Measurements from ENCODE around the gene ZNF83. TPM values are rescaled to one million over a fixed set of nuclear protein-coding genes. Genes with fewer than 3 reads are reported as not detected.
"Not testable (repeated sequence)": the region's sequence is repeated elsewhere in the genome, so short reads cannot be mapped to it uniquely, and the experiment has no call there.

ZNF83 gene
- total and polyA plus RNA-seq, 7 experiments from 2014 or later: 17.2 to 113 (median 62.5) TPM

DNA sequence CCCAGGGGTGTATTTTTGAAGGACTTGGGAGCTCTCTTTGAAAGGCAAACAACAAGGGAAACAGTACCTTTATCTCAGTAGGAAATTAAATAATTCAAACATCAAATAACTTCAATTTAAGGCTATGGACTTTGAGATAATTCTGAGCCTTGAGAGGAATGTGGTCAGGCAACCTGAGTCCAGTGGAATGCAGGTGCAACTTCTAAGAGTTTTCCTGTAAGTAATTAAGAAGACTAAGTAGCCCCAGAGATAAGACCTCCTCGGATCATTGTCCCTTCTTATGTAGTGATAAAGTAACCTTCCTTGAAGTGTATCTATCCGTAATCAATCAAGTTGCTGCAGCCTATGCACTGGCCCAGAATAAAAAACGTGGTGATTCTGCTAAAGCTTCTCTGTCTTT is 38.9 kb downstream of the ZNF83 start:
- peaks cover 14 to 72% (median 43%) of the 10 kb centered on the region in 5 donors for H3K36me3 Mint-ChIP-seq
- Histone ChIP-seq H3K27ac (ENCODE audit: low read depth, low read length) (no peak overlapping the region), H3K4me1 (ENCODE audit: control insufficient read depth in 2 of 2, insufficient read depth in 2 of 2, low read length in 2 of 2) (peaks cover 10 to 12% of the 10 kb centered on the region in 2 donors), H3K4me3 (ENCODE audit: low read length) (no peak overlapping the region), H3K27me3 (ENCODE audit: control insufficient read depth in 2 of 2, insufficient read depth in 2 of 2, low read length in 2 of 2) (no peaks in the 10 kb centered on the region), H3K9me3 (ENCODE audit: control insufficient read depth in 2 of 3, low read length in 3 of 3) (peaks cover 0 to 17% (median 0%) of the 10 kb centered on the region in 3 experiments), H3K36me3 (ENCODE audit: control insufficient read depth in 2 of 3, insufficient read depth in 3 of 3, low read length in 3 of 3) (peaks cover 0 to 10% (median 0%) of the 10 kb centered on the region in 3 experiments)
- no peak for DNase-seq
- CTCF ChIA-PET: no interaction called here
- H3K27me3 Mint-ChIP-seq: no peaks in the 10 kb centered on the region
- no peak overlapping the region for H3K27ac Mint-ChIP-seq
- peaks cover 11 to 33% (median 26%) of the 10 kb centered on the region in 7 donors for H3K4me1 Mint-ChIP-seq
- POLR2A ChIA-PET: interaction anchor here (0.6 to 0.7 kb wide), 2 partner anchors 147 to 476 kb away, joined by 3 read pairs; no protein-coding TSS in a partner anchor
- H3K9me3 Mint-ChIP-seq: peaks cover 0 to 64% (median 31%) of the 10 kb centered on the region in 11 donors
- no peak for ATAC-seq
- intact Hi-C loops (cut with micrococcal nuclease): no loop called here
- H3K4me3 Mint-ChIP-seq: no peak overlapping the region

DNA sequence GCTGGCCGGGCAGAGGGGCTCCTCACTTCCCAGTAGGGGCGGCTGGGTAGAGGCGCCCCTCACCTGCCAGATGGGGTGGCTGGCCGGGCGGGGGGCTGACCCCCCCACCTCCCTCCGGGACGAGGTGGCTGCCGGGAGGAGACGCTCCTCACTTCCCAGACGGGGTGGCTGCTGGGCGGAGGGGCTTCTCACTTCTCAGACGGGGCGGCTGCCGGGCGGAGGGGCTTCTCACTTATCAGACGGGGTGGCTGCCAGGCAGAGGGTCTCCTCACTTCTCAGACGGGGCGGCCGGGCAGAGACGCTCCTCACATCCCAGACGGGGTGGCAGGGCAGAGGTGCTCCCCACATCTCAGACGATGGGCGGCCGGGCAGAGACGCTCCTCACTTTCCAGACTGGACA is 44.7 kb downstream of the ZNF83 start:
- H3K4me3 Mint-ChIP-seq; H3K4me1 ChIP-seq (ENCODE audit: control insufficient read depth in 2 of 2, insufficient read depth in 2 of 2, low read length in 2 of 2); H3K27me3 Mint-ChIP-seq; H3K4me1 Mint-ChIP-seq; DNase-seq; H3K27ac Mint-ChIP-seq; intact Hi-C loops (cut with micrococcal nuclease); H3K4me3 ChIP-seq (ENCODE audit: low read length); POLR2A ChIA-PET; CTCF ChIA-PET; ATAC-seq; H3K27ac ChIP-seq (ENCODE audit: low read depth, low read length); H3K27me3 ChIP-seq (ENCODE audit: control insufficient read depth in 2 of 2, insufficient read depth in 2 of 2, low read length in 2 of 2): not testable (repeated sequence)
- Mint-ChIP-seq H3K9me3 (peaks cover 0 to 83% (median 44%) of the 10 kb centered on the region in 11 donors), H3K36me3 (peaks cover 24 to 86% (median 57%) of the 10 kb centered on the region in 5 donors)
- H3K36me3 ChIP-seq (ENCODE audit: control insufficient read depth in 2 of 3, insufficient read depth in 3 of 3, low read length in 3 of 3): peaks cover 0 to 34% (median 0%) of the 10 kb centered on the region in 3 experiments
- peaks cover 0 to 36% (median 0%) of the 10 kb centered on the region in 3 experiments for H3K9me3 ChIP-seq (ENCODE audit: control insufficient read depth in 2 of 3, low read length in 3 of 3)

DNA sequence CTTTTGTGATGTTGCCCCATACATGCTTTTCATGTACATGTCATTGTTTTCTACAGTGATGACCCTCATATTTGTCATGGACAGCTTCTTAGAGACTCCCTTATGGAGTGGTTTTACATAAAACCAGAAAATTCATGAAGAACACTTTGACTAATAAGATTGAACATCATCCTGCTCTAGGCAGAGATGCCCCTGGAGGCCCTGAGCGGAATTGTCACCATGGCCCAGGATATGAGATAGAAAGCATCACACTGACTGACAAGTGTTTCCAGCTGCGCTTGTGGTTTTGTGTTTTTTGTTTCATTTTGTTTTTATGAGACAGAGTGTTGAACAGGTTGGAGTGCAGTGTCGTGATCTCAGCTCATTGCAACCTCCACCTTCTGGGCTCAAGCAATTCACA is 45.9 kb downstream of the ZNF83 start:
- H3K27me3 Mint-ChIP-seq: no peaks in the 10 kb centered on the region
- Histone ChIP-seq H3K36me3 (ENCODE audit: control insufficient read depth in 2 of 3, insufficient read depth in 3 of 3, low read length in 3 of 3) (peaks cover 0 to 34% (median 0%) of the 10 kb centered on the region in 3 experiments), H3K4me3 (ENCODE audit: low read length) (no peak overlapping the region), H3K9me3 (ENCODE audit: control insufficient read depth in 2 of 3, low read length in 3 of 3) (peaks cover 0 to 40% (median 0%) of the 10 kb centered on the region in 3 experiments), H3K4me1 (ENCODE audit: control insufficient read depth in 2 of 2, insufficient read depth in 2 of 2, low read length in 2 of 2) (no peaks in the 10 kb centered on the region), H3K27ac (ENCODE audit: low read depth, low read length) (no peak overlapping the region), H3K27me3 (ENCODE audit: control insufficient read depth in 2 of 2, insufficient read depth in 2 of 2, low read length in 2 of 2) (no peaks in the 10 kb centered on the region)
- DNase-seq (no peak), ATAC-seq (no peak)
- H3K36me3 Mint-ChIP-seq: peaks cover 29 to 85% (median 66%) of the 10 kb centered on the region in 5 donors
- no peak overlapping the region for H3K4me3 Mint-ChIP-seq
- intact Hi-C loops (cut with micrococcal nuclease): no loop called here
- H3K9me3 Mint-ChIP-seq: peaks cover 0 to 84% (median 47%) of the 10 kb centered on the region in 11 donors
- no peaks in the 10 kb centered on the region for H3K4me1 Mint-ChIP-seq
- no peak overlapping the region for H3K27ac Mint-ChIP-seq
- CTCF ChIA-PET: no interaction called here
- POLR2A ChIA-PET: interaction anchor here (0.7 kb wide), 1 partner anchor 928 kb away, joined by 3 read pairs; no protein-coding TSS in a partner anchor

DNA sequence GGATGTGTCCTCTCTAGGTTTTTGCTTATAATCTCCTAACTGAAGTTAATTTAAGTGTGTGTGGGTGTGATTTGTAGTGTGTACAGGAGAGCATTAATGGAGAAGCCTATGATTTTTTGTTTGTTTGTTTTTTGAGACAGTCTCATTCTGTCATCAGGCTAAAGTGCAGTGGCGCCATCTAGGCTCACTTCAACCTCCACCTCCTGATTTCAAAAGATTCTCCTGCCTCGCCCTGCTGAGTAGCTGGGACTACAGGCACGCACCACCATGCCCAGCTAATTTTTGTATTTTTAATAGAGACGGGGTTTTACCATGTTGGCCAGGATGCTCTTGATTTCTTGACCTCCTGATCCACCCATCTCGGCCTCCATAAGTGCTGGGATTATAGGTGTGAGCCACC is 47.4 kb downstream of the ZNF83 start:
- Histone ChIP-seq H3K9me3 (ENCODE audit: control insufficient read depth in 2 of 3, low read length in 3 of 3) (peaks cover 0 to 39% (median 3%) of the 10 kb centered on the region in 3 experiments), H3K4me3 (ENCODE audit: low read length) (no peak overlapping the region), H3K36me3 (ENCODE audit: control insufficient read depth in 2 of 3, insufficient read depth in 3 of 3, low read length in 3 of 3) (peaks cover 0 to 39% (median 0%) of the 10 kb centered on the region in 3 experiments), H3K27me3 (ENCODE audit: control insufficient read depth in 2 of 2, insufficient read depth in 2 of 2, low read length in 2 of 2) (no peaks in the 10 kb centered on the region), H3K4me1 (ENCODE audit: control insufficient read depth in 2 of 2, insufficient read depth in 2 of 2, low read length in 2 of 2) (no peaks in the 10 kb centered on the region), H3K27ac (ENCODE audit: low read depth, low read length) (no peak overlapping the region)
- no peak overlapping the region for H3K27ac Mint-ChIP-seq
- no peak for DNase-seq
- H3K9me3 Mint-ChIP-seq: peaks cover 0 to 83% (median 36%) of the 10 kb centered on the region in 11 donors
- H3K4me3 Mint-ChIP-seq: no peak overlapping the region
- H3K27me3 Mint-ChIP-seq: no peaks in the 10 kb centered on the region
- ChIA-PET CTCF (no interaction called here), POLR2A (interaction anchor here (0.6 kb wide), 1 partner anchor 64 kb away, joined by 4 read pairs; no protein-coding TSS in a partner anchor)
- no peaks in the 10 kb centered on the region for H3K4me1 Mint-ChIP-seq
- intact Hi-C loops (cut with micrococcal nuclease): no loop called here
- ATAC-seq: no peak
- peaks cover 17 to 81% (median 60%) of the 10 kb centered on the region in 5 donors for H3K36me3 Mint-ChIP-seq

DNA sequence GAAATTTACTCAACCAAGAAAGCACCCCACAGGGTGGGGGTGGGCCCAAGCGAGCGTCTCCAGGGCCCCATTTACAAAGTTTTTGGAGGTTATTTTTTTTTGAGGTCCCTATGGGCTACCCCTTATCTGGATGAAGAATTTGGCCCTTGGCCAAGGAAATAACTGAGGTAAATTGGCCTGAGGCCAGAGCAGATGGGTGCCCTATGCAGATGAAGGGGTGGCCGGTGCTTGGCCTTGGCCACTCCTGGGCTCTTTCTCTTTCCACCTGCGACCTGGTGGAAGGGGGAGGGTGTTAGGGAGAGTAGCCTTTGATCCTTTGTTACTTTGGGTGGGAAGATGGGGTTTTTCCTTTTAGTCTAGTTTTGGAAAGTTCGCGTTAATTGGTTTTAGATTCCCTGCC is 52.6 kb downstream of the ZNF83 start:
- no peak for ATAC-seq
- ChIA-PET POLR2A (no interaction called here), CTCF (no interaction called here)
- H3K4me1 ChIP-seq (ENCODE audit: control insufficient read depth in 2 of 2, insufficient read depth in 2 of 2, low read length in 2 of 2): no peaks in the 10 kb centered on the region
- H3K27me3 ChIP-seq (ENCODE audit: control insufficient read depth in 2 of 2, insufficient read depth in 2 of 2, low read length in 2 of 2): no peaks in the 10 kb centered on the region
- no peak overlapping the region for H3K4me3 ChIP-seq (ENCODE audit: low read length)
- peak overlapping the region in 1 of 10 donors; percentile 29 for H3K4me3 Mint-ChIP-seq
- peaks cover 16 to 71% (median 19%) of the 10 kb centered on the region in 3 experiments for H3K36me3 ChIP-seq (ENCODE audit: control insufficient read depth in 2 of 3, insufficient read depth in 3 of 3, low read length in 3 of 3)
- H3K9me3 Mint-ChIP-seq: peaks cover 0 to 96% (median 61%) of the 10 kb centered on the region in 11 donors
- no peak for DNase-seq
- peaks cover 7 to 86% (median 34%) of the 10 kb centered on the region in 3 experiments for H3K9me3 ChIP-seq (ENCODE audit: control insufficient read depth in 2 of 3, low read length in 3 of 3)
- intact Hi-C loops (cut with micrococcal nuclease): no loop called here
- peaks cover 37 to 81% (median 73%) of the 10 kb centered on the region in 5 donors for H3K36me3 Mint-ChIP-seq
- no peak overlapping the region for H3K27ac Mint-ChIP-seq
- no peaks in the 10 kb centered on the region for H3K27me3 Mint-ChIP-seq
- no peak overlapping the region for H3K27ac ChIP-seq (ENCODE audit: low read depth, low read length)
- no peaks in the 10 kb centered on the region for H3K4me1 Mint-ChIP-seq

DNA sequence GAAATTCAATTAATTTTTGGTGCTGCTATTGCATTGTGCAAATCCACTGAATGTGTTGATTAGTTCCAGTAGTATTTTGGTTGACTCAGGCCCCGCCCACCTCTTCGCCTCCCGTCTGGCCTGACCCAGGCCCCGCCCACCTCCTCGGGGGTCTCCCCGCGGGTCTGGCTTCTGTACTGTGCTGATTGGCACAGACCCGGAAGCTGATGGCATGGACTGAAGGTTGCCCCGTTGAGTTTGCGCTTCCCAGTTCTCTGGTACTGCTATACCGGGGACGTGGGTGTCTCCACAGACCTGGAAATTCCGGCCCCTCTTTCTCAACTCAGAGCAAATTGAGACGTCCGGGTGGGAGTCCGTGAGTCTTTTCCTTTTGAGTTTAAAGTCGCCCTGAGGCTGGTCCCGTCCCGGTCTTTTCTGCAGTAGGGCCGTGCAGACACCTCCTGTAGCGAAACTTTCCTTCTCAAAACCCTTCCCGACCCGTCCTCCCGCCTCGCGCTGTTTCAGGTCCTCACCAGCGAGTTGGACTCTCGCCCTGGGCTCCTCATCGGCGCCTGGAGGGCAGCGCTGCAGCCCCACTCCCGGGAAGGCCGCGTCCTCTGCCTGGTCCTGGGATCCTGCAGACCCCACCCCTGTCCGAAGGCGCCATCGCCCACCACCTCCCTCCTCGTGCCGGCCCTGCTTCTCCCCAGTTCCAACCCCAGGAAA is 53.3 kb downstream of the ZNF83 start:
- Mint-ChIP-seq H3K27me3 (no peaks in the 10 kb centered on the region), H3K27ac (no peak overlapping the region), H3K9me3 (peaks cover 0 to 94% (median 59%) of the 10 kb centered on the region in 11 donors), H3K4me1 (no peaks in the 10 kb centered on the region), H3K36me3 (peaks cover 34 to 79% (median 72%) of the 10 kb centered on the region in 5 donors), H3K4me3 (no peak overlapping the region)
- DNase-seq (no peak), ATAC-seq (no peak)
- CTCF ChIA-PET: no interaction called here
- intact Hi-C loops (cut with micrococcal nuclease): no loop called here
- H3K27me3 ChIP-seq (ENCODE audit: control insufficient read depth in 2 of 2, insufficient read depth in 2 of 2, low read length in 2 of 2): no peaks in the 10 kb centered on the region
- H3K27ac ChIP-seq (ENCODE audit: low read depth, low read length): no peak overlapping the region
- peaks cover 16 to 75% (median 24%) of the 10 kb centered on the region in 3 experiments for H3K36me3 ChIP-seq (ENCODE audit: control insufficient read depth in 2 of 3, insufficient read depth in 3 of 3, low read length in 3 of 3)
- H3K4me3 ChIP-seq (ENCODE audit: low read length): no peak overlapping the region
- POLR2A ChIA-PET: no interaction called here
- peaks cover 7 to 88% (median 39%) of the 10 kb centered on the region in 3 experiments for H3K9me3 ChIP-seq (ENCODE audit: control insufficient read depth in 2 of 3, low read length in 3 of 3)
- H3K4me1 ChIP-seq (ENCODE audit: control insufficient read depth in 2 of 2, insufficient read depth in 2 of 2, low read length in 2 of 2): no peaks in the 10 kb centered on the region
